Activated naive CD4-positive, alpha-beta T cell treated with anti-CD3 and anti-CD28 coated beads for 36 hours (primary cell): Measurements from ENCODE around the gene RBM14. TPM values are rescaled to one million over a fixed set of nuclear protein-coding genes. Genes with fewer than 3 reads are reported as not detected.

Source experiments
- CTCF ChIA-PET: fragments of 350-600 bp; sonication (Branson Sonifier 250); formaldehyde crosslinking; loops from one replicate; lab custom pipeline; 2021; ENCODE audit warnings: antibody characterized with exemption; lab: Charles Lee
- DNase-seq: peaks from one replicate; pipeline ENCODE4 v3.0.0-alpha.2; 2020
- H3K27ac Mint-ChIP-seq: one replicate; pipeline ENCODE4 v1.8.0; 2021; ENCODE audit warnings: mild to moderate bottlenecking, mixed read lengths
- H3K27me3 Mint-ChIP-seq: one replicate; pipeline ENCODE4 v1.8.0; 2021; ENCODE audit warnings: low read depth, mixed read lengths
- H3K36me3 Mint-ChIP-seq: one replicate; pipeline ENCODE4 v1.8.0; 2021; ENCODE audit warnings: low read depth, mixed read lengths
- H3K4me1 Mint-ChIP-seq: one replicate; pipeline ENCODE4 v1.8.0; 2021; ENCODE audit warnings: low read depth, mixed read lengths
- H3K4me3 Mint-ChIP-seq: one replicate; pipeline ENCODE4 v1.8.0; 2021; ENCODE audit warnings: mild to moderate bottlenecking, moderate library complexity, mixed read lengths
- H3K9me3 Mint-ChIP-seq: one replicate; pipeline ENCODE4 v1.8.0; 2021; ENCODE audit warnings: mixed read lengths
- intact Hi-C: fragments of 100-400 bp; cut with micrococcal nuclease; formaldehyde crosslinking; loops from one replicate; pipeline ENCODE4 v1.15.1; 2023
- total RNA-seq, 2 experiments: library from RNA; stranded (reverse); gene quantifications; one replicate each; pipeline ENCODE4 v1.2.3, GENCODE V29; 2021

RBM14 gene
- total RNA-seq, 2 experiments from 2014 or later: 160 to 173 TPM

- intact Hi-C loops: no loop called here
- H3K27me3 Mint-ChIP-seq: no peaks in the 10 kb centered on the region
These were observed 8.8 kb downstream of the RBM14 start for GRCh38 chr11:66625041-66625751.

GRCh38 chr11:66625752-66626149, 9.3 kb downstream of the RBM14 start:
- intact Hi-C loops: no loop called here
- Mint-ChIP-seq H3K27ac (no peak overlapping the region), H3K27me3 (no peaks in the 10 kb centered on the region), H3K36me3 (peaks cover 82% of the 10 kb centered on the region), H3K9me3 (no peaks in the 10 kb centered on the region), H3K4me3 (no peak overlapping the region), H3K4me1 (peaks cover 59% of the 10 kb centered on the region)
- DNase-seq: no peak
- CTCF ChIA-PET: no interaction called here

More at GRCh38 chr11:66625041-66625751, 8.8 kb downstream of the RBM14 start:
- H3K36me3 Mint-ChIP-seq: peaks cover 83% of the 10 kb centered on the region
- H3K9me3 Mint-ChIP-seq: no peaks in the 10 kb centered on the region
- CTCF ChIA-PET: interaction anchor here (1.2 kb wide), 1 partner anchor 33 kb away, joined by 3 read pairs; no protein-coding TSS in a partner anchor
- DNase-seq: no peak
- peaks cover 62% of the 10 kb centered on the region for H3K4me1 Mint-ChIP-seq
- no peak overlapping the region for H3K27ac Mint-ChIP-seq
- no peak overlapping the region for H3K4me3 Mint-ChIP-seq

- no peak for DNase-seq
- Mint-ChIP-seq H3K27ac (peak overlapping the region; percentile 18), H3K9me3 (no peaks in the 10 kb centered on the region), H3K36me3 (peaks cover 77% of the 10 kb centered on the region), H3K4me3 (no peak overlapping the region), H3K4me1 (peaks cover 55% of the 10 kb centered on the region), H3K27me3 (no peaks in the 10 kb centered on the region)
- CTCF ChIA-PET: no interaction called here
- intact Hi-C loops: no loop called here
These were observed 10.0 kb downstream of the RBM14 start for GRCh38 chr11:66626382-66626781.

- intact Hi-C loops: no loop called here
- Mint-ChIP-seq H3K27me3 (no peaks in the 10 kb centered on the region), H3K27ac (peak overlapping the region; percentile 18), H3K9me3 (no peaks in the 10 kb centered on the region), H3K4me3 (no peak overlapping the region), H3K4me1 (peaks cover 52% of the 10 kb centered on the region), H3K36me3 (peaks cover 74% of the 10 kb centered on the region)
- CTCF ChIA-PET: interaction anchor here (1.1 kb wide), 1 partner anchor 11 kb away, joined by 3 read pairs; the partner anchor contains the start of gene RBM4
- no peak for DNase-seq
These were observed 10.5 kb downstream of the RBM14 start for GRCh38 chr11:66626926-66627325.

GRCh38 chr11:66628061-66628603, 11.7 kb downstream of the RBM14 start:
- Mint-ChIP-seq H3K27ac (peak overlapping the region; percentile 37), H3K4me3 (no peak overlapping the region), H3K27me3 (no peaks in the 10 kb centered on the region), H3K4me1 (peaks cover 43% of the 10 kb centered on the region), H3K36me3 (peaks cover 74% of the 10 kb centered on the region), H3K9me3 (no peaks in the 10 kb centered on the region)
- CTCF ChIA-PET: interaction anchor here (1.2 to 1.3 kb wide), 2 partner anchors 10 to 18 kb away, joined by 3 to 4 read pairs; no protein-coding TSS in a partner anchor
- no peak for DNase-seq
- intact Hi-C loops: no loop called here

- Mint-ChIP-seq H3K27ac (no peak overlapping the region), H3K36me3 (peaks cover 69% of the 10 kb centered on the region), H3K27me3 (no peaks in the 10 kb centered on the region), H3K4me3 (no peak overlapping the region), H3K4me1 (peaks cover 36% of the 10 kb centered on the region), H3K9me3 (no peaks in the 10 kb centered on the region)
- CTCF ChIA-PET: interaction anchor here (1.2 to 1.3 kb wide), 2 partner anchors 9 to 19 kb away, joined by 3 to 4 read pairs; no protein-coding TSS in a partner anchor
- intact Hi-C loops: no loop called here
- DNase-seq: no peak
These were observed 12.9 kb downstream of the RBM14 start for GRCh38 chr11:66629356-66629755.

- peaks cover 41% of the 10 kb centered on the region for H3K4me1 Mint-ChIP-seq
- no peaks in the 10 kb centered on the region for H3K27me3 Mint-ChIP-seq
- peaks cover 63% of the 10 kb centered on the region for H3K36me3 Mint-ChIP-seq
- H3K27ac Mint-ChIP-seq: no peak overlapping the region
- H3K4me3 Mint-ChIP-seq: no peak overlapping the region
- CTCF ChIA-PET: interaction anchor here (0.5 kb wide), 1 partner anchor 165 kb away, joined by 3 read pairs; no protein-coding TSS in a partner anchor
- no peaks in the 10 kb centered on the region for H3K9me3 Mint-ChIP-seq
- DNase-seq: no peak
- intact Hi-C loops: no loop called here
These were observed 15.5 kb downstream of the RBM14 start for GRCh38 chr11:66631883-66632282.

GRCh38 chr11:66632952-66633351, 16.5 kb downstream of the RBM14 start:
- Mint-ChIP-seq H3K4me3 (no peak overlapping the region), H3K36me3 (peaks cover 56% of the 10 kb centered on the region), H3K4me1 (peaks cover 45% of the 10 kb centered on the region), H3K9me3 (no peaks in the 10 kb centered on the region), H3K27me3 (no peaks in the 10 kb centered on the region), H3K27ac (no peak overlapping the region)
- intact Hi-C loops: no loop called here
- CTCF ChIA-PET: no interaction called here
- DNase-seq: no peak

- H3K4me3 Mint-ChIP-seq: no peak overlapping the region
- CTCF ChIA-PET: interaction anchor here (0.6 to 1.2 kb wide), 5 partner anchors 38 to 259 kb away, joined by 3 read pairs; no protein-coding TSS in a partner anchor
- peak overlapping the region; percentile 20 for H3K27ac Mint-ChIP-seq
- intact Hi-C loops: loop anchor here (5.0 kb wide), 1 partner anchor 229 kb away; no protein-coding TSS in a partner anchor
- no peak for DNase-seq
- H3K9me3 Mint-ChIP-seq: no peaks in the 10 kb centered on the region
- H3K36me3 Mint-ChIP-seq: peaks cover 62% of the 10 kb centered on the region
- peaks cover 50% of the 10 kb centered on the region for H3K4me1 Mint-ChIP-seq
- H3K27me3 Mint-ChIP-seq: no peaks in the 10 kb centered on the region
These were observed 20.0 kb downstream of the RBM14 start for GRCh38 chr11:66636411-66636810.

GRCh38 chr11:66637557-66638176, 21.2 kb downstream of the RBM14 start:
- DNase-seq: no peak
- H3K27ac Mint-ChIP-seq: peak overlapping the region; percentile 96
- peaks cover 63% of the 10 kb centered on the region for H3K36me3 Mint-ChIP-seq
- intact Hi-C loops: loop anchor here (1.0 to 5.0 kb wide), 6 partner anchors 21 to 230 kb away; partner anchors contain the start of genes ACTN3, CCDC87, CCS and DPP3
- H3K4me3 Mint-ChIP-seq: peak overlapping the region; percentile 95
- no peaks in the 10 kb centered on the region for H3K27me3 Mint-ChIP-seq
- H3K4me1 Mint-ChIP-seq: peaks cover 53% of the 10 kb centered on the region
- no peaks in the 10 kb centered on the region for H3K9me3 Mint-ChIP-seq
- CTCF ChIA-PET: interaction anchor here (0.6 to 2.4 kb wide), 11 partner anchors 9 to 252 kb away, joined by 3 to 14 read pairs (median 5); partner anchors contain the start of genes CCDC87, CCS, RBM14 and RBM4B

- Mint-ChIP-seq H3K27ac (peak within 1 kb of the TSS; percentile 96), H3K4me1 (peaks cover 61% of the 10 kb centered on the region)
- CTCF ChIA-PET: interaction anchor here (0.9 to 2.4 kb wide), 10 partner anchors 10 to 57 kb away, joined by 3 to 14 read pairs (median 5); partner anchors contain the start of genes CCDC87, CCS, RBM14 and RBM4B
These were observed 22.0 kb downstream of the RBM14 start, which contains the start of gene RBM4 for GRCh38 chr11:66638177-66639065. Gene RBM4, plus strand, starts transcription at chr11:66638703. Its CDS starts 1,009 bp downstream, at chr11:66639712.

More at GRCh38 chr11:66638177-66639065, 22.0 kb downstream of the RBM14 start, which contains the start of gene RBM4:
- peak within 1 kb of the TSS; percentile 95 for H3K4me3 Mint-ChIP-seq
- peaks cover 66% of the 10 kb centered on the region for H3K36me3 Mint-ChIP-seq
- peak; percentile 99 for DNase-seq
- intact Hi-C loops: loop anchor here (1.0 to 5.0 kb wide), 6 partner anchors 22 to 231 kb away; partner anchors contain the start of genes ACTN3, CCDC87, CCS and DPP3
- H3K27me3 Mint-ChIP-seq: no peaks in the 10 kb centered on the region
- no peaks in the 10 kb centered on the region for H3K9me3 Mint-ChIP-seq
